ENCODE results near the gene CHCHD3.

Gene CHCHD3

GRCh38 chr7:132735476-132735875 is 346.4 kb downstream of the CHCHD3 start:
- Histone ChIP-seq H4K20me1 (ENCODE audit: insufficient read depth, low read length, poor library complexity, severe bottlenecking) (no peaks in the 10 kb centered on the region), H3F3A (ENCODE audit: low read depth) (no peaks in the 10 kb centered on the region), H2AFZ (ENCODE audit: low read length) (no peak overlapping the region), H3K4me1 (ENCODE audit: insufficient read depth, low read length, poor library complexity, severe bottlenecking) (no peaks in the 10 kb centered on the region), H3K9me3 (ENCODE audit: insufficient read depth, low read depth, low read length) (no peaks in the 10 kb centered on the region), H3K4me3 (ENCODE audit: low read length, poor library complexity, severe bottlenecking) (no peak overlapping the region), H3K36me3 (ENCODE audit: insufficient read depth, low read length) (no peaks in the 10 kb centered on the region), H3K79me2 (ENCODE audit: insufficient read depth, low read length) (no peaks in the 10 kb centered on the region), H3K9me2 (replicated peaks; ENCODE audit: low read depth, low read length) (no peaks in the 10 kb centered on the region), H3K4me2 (ENCODE audit: low read depth, low read length, poor library complexity, severe bottlenecking) (no peak overlapping the region), H3K9ac (ENCODE audit: low read depth, low read length, poor library complexity, severe bottlenecking) (no peak overlapping the region), H3K27me3 (ENCODE audit: insufficient read depth, low read length, poor library complexity, severe bottlenecking) (no peaks in the 10 kb centered on the region)
- TF ChIP-seq EZH2phosphoT487 (IDR thresholded peaks at IDR 0.05; ENCODE audit: borderline replicate concordance) (no peak), CTCF (conservative IDR thresholded peaks at IDR 0.05; ENCODE audit: low read length) (no peak)
